Tibial artery (tissue), 4 donors: ENCODE results near the gene CEACAM3.

Experiments
- DNase-seq, 2 donors: peaks; one replicate each; pipeline ENCODE4 v3.0.0-alpha.2; 2019
- H3K27ac ChIP-seq, 2 donors: fragments of 200-600 bp; sonication (generic) in 1 of 2; 1 replicate in 1 of 2; 2 replicates in 1 of 2; pipeline ENCODE4 v1.5.1; 2018 to 2019; ENCODE audit warnings: mild to moderate bottlenecking in 1 of 2
- H3K27me3 ChIP-seq, 2 donors: fragments of 200-600 bp; sonication (generic) in 1 of 2; one replicate each; pipeline versions ENCODE4 v1.5.1 to v1.6.0; 2016 to 2019
- H3K36me3 ChIP-seq, 3 donors: fragments of 200-600 bp; sonication (generic) in 2 of 3; one replicate each; pipeline ENCODE4 v1.5.1; 2016 to 2019; ENCODE audit warnings: mild to moderate bottlenecking in 2 of 3
- H3K4me1 ChIP-seq, 4 donors: fragments of 200-600 bp; sonication (generic) in 2 of 4; 1 replicate in 3 of 4; 2 replicates in 1 of 4; pipeline ENCODE4 v1.5.1; 2016 to 2019
- H3K4me3 ChIP-seq, 2 donors: fragments of 200-600 bp; sonication (generic) in 1 of 2; 1 replicate in 1 of 2; 2 replicates in 1 of 2; pipeline ENCODE4 v1.5.1; 2018 to 2019; ENCODE audit warnings: mild to moderate bottlenecking in 2 of 2
- H3K9me3 ChIP-seq, 3 donors: fragments of 200-600 bp; sonication (generic) in 1 of 3; one replicate each; pipeline ENCODE4 v1.5.1; 2016 to 2019
- CTCF ChIP-seq, 2 experiments: fragments of 200-600 bp in 1 of 2; fragments of 450-650 bp in 1 of 2; IDR thresholded peaks; one replicate each; pipeline ENCODE4 v1.5.1; 2017 to 2019; ENCODE audit warnings: antibody characterized with exemption in 2 of 2, mild to moderate bottlenecking in 1 of 2, moderate library complexity in 1 of 2
- intact Hi-C: fragments of 100-400 bp; cut with DNase I; formaldehyde crosslinking; loops from one replicate; pipeline ENCODE4 v1.15.0; 2023; ENCODE audit warnings: low total_unique reads

CEACAM3 gene

GRCh38 chr19:41851456-41851855, 55.1 kb downstream of the CEACAM3 start:
- Histone ChIP-seq H3K9me3 (no peaks in the 10 kb centered on the region), H3K27ac (no peak overlapping the region), H3K27me3 (peaks cover 0 to 29% of the 10 kb centered on the region in 2 donors), H3K4me1 (no peaks in the 10 kb centered on the region), H3K36me3 (no peaks in the 10 kb centered on the region), H3K4me3 (no peak overlapping the region)
- intact Hi-C loops: no loop called here
- TF ChIP-seq CTCF (IDR thresholded peaks at IDR 0.05): no peak
- no peak for DNase-seq

- Histone ChIP-seq H3K4me1 (no peaks in the 10 kb centered on the region), H3K27me3 (peaks cover 0 to 28% of the 10 kb centered on the region in 2 donors), H3K9me3 (no peaks in the 10 kb centered on the region), H3K36me3 (no peaks in the 10 kb centered on the region), H3K27ac (no peak overlapping the region), H3K4me3 (no peak overlapping the region)
- no peak for TF ChIP-seq CTCF (IDR thresholded peaks at IDR 0.05)
- intact Hi-C loops: no loop called here
- no peak for DNase-seq
Measured at GRCh38 chr19:41853344-41853743, 57.0 kb downstream of the CEACAM3 start.

GRCh38 chr19:41853768-41854167, 57.4 kb downstream of the CEACAM3 start:
- H3K36me3 ChIP-seq: no peaks in the 10 kb centered on the region
- H3K27me3 ChIP-seq: peaks cover 0 to 24% of the 10 kb centered on the region in 2 donors
- no peak for TF ChIP-seq CTCF (IDR thresholded peaks at IDR 0.05)
- intact Hi-C loops: no loop called here
- no peak overlapping the region for H3K27ac ChIP-seq
- H3K4me3 ChIP-seq: no peak overlapping the region
- H3K4me1 ChIP-seq: no peaks in the 10 kb centered on the region
- no peak for DNase-seq
- no peaks in the 10 kb centered on the region for H3K9me3 ChIP-seq

GRCh38 chr19:41859213-41859617, 62.8 kb downstream of the CEACAM3 start:
- DNase-seq: no peak
- intact Hi-C loops: no loop called here
- TF ChIP-seq CTCF (IDR thresholded peaks at IDR 0.05): no peak
- H3K27ac ChIP-seq: peak overlapping the region; percentile 89 to 92
- H3K4me1 ChIP-seq: peaks cover 0 to 35% (median 26%) of the 10 kb centered on the region in 4 donors
- peaks cover 0 to 7% of the 10 kb centered on the region in 2 donors for H3K27me3 ChIP-seq
- H3K4me3 ChIP-seq: peak overlapping the region; percentile 73 to 88
- peaks cover 26 to 33% (median 31%) of the 10 kb centered on the region in 3 donors for H3K36me3 ChIP-seq
- no peaks in the 10 kb centered on the region for H3K9me3 ChIP-seq

- H3K4me1 ChIP-seq: peaks cover 0 to 38% (median 26%) of the 10 kb centered on the region in 4 donors
- peak within 1 kb of the TSS; percentile 89 to 92 for H3K27ac ChIP-seq
- peaks cover 0 to 3% of the 10 kb centered on the region in 2 donors for H3K27me3 ChIP-seq
- DNase-seq: peak; percentile 97 to 99
- peaks cover 32 to 39% (median 37%) of the 10 kb centered on the region in 3 donors for H3K36me3 ChIP-seq
- H3K9me3 ChIP-seq: no peaks in the 10 kb centered on the region
- intact Hi-C loops: loop anchor here (2.0 kb wide), 1 partner anchor 25 kb away; no protein-coding TSS in a partner anchor
- peak within 1 kb of the TSS; percentile 73 to 88 for H3K4me3 ChIP-seq
- peak; percentile 64 to 90 for TF ChIP-seq CTCF (IDR thresholded peaks at IDR 0.05)
Measured at GRCh38 chr19:41859618-41860418, 63.4 kb downstream of the CEACAM3 start, which contains the start of gene RPS19. Gene RPS19 (plus strand): TSS chr19:41860255. CDS start chr19:41860775, 520 bp downstream.
